Gastrocnemius medialis (tissue), 4 donors: ENCODE results near the gene PRCC. TPM values are rescaled to one million over a fixed set of nuclear protein-coding genes. Genes with fewer than 3 reads are reported as not detected.
A peak's percentile ranks its signal among the peaks of the same experiment; 100 is the strongest.

Experiments used
- ATAC-seq, 2 donors: fragments of 150-250 bp; one replicate each; pipeline ENCODE4 v1.9.1; 2016
- DNase-seq, 2 donors: peaks; one replicate each; pipeline ENCODE4 v3.0.0-alpha.2; 2019
- H3K27ac ChIP-seq, 4 donors: fragments of 200-600 bp; sonication (generic); 1 replicate in 1 of 4; 2 replicates in 3 of 4; pipeline ENCODE4 v1.5.1; 2016 to 2018; ENCODE audit warnings: mild to moderate bottlenecking in 2 of 4, moderate library complexity in 1 of 4
- H3K27me3 ChIP-seq, 3 donors: fragments of 200-600 bp; sonication (generic) in 2 of 3; 1 replicate in 1 of 3; 2 replicates in 2 of 3; pipeline versions ENCODE4 v1.5.1 to v1.6.0; 2016 to 2019; ENCODE audit warnings: mild to moderate bottlenecking in 1 of 3, moderate library complexity in 1 of 3
- H3K36me3 ChIP-seq, 2 donors: fragments of 200-600 bp; sonication (generic) in 1 of 2; one replicate each; pipeline ENCODE4 v1.5.1; 2017 to 2018
- H3K4me1 ChIP-seq, 2 donors: fragments of 200-600 bp; sonication (generic) in 1 of 2; one replicate each; pipeline ENCODE4 v1.5.1; 2016 to 2017; ENCODE audit warnings: mild to moderate bottlenecking in 2 of 2
- H3K4me3 ChIP-seq, 4 donors: fragments of 200-600 bp; sonication (generic) in 3 of 4; 1 replicate in 1 of 4; 2 replicates in 3 of 4; pipeline ENCODE4 v1.5.1; 2016 to 2019; ENCODE audit warnings: mild to moderate bottlenecking in 2 of 4
- H3K9me3 ChIP-seq, 3 donors: fragments of 200-600 bp; sonication (generic) in 2 of 3; 1 replicate in 1 of 3; 2 replicates in 2 of 3; pipeline ENCODE4 v1.5.1; 2016 to 2019
- POLR2A ChIP-seq, 2 donors: fragments of 450-650 bp; IDR thresholded peaks; one replicate each; pipeline ENCODE4 v1.6.1; 2017; ENCODE audit warnings: antibody characterized with exemption in 2 of 2, mild to moderate bottlenecking in 2 of 2, moderate library complexity in 2 of 2
- in situ Hi-C, 4 donors: fragments of 200-750 bp; cut with MboI; loops; one replicate each; pipeline versions ENCODE4 v1.15.0 to v1.8.0; 2017; ENCODE audit warnings: low sequenced_read_pairs in 4 of 4
- intact Hi-C: fragments of 100-400 bp; cut with DNase I; formaldehyde crosslinking; loops from one replicate; pipeline ENCODE4 v1.15.1; 2023; ENCODE audit warnings: low total_unique reads
- total RNA-seq, 4 donors: library from RNA; depleted of rRNA; stranded (reverse); fragments of >200 nt; gene quantifications; one replicate each; pipeline versions ENCODE4 v1.1.0 to v1.2.3, GENCODE V29; 2016
- TF ChIP-seq, protein P1 (sequence below), 5 experiments: fragments of 450-650 bp in 3 of 5; fragments of 200-600 bp in 2 of 5; sonication (generic) in 2 of 5; IDR thresholded peaks in 4 of 5; conservative IDR thresholded peaks in 1 of 5; 1 replicate in 4 of 5; 2 replicates in 1 of 5; pipeline ENCODE4 v1.5.1; 2016 to 2019; ENCODE audit warnings: antibody characterized with exemption in 5 of 5, mild to moderate bottlenecking in 3 of 5, moderate library complexity in 3 of 5

Gene PRCC
- total RNA-seq, 4 donors from 2014 or later: 42.8 to 62.3 (median 46.5) TPM

- intact Hi-C loops (loop anchor here (10.0 kb wide), 1 partner anchor 672 kb away; the partner anchor contains the start of genes LAMTOR2 and UBQLN4), in situ Hi-C loops (loop anchor here in 1 of 4 donors (5.0 to 25.0 kb wide), 2 partner anchors 39 to 664 kb away; partner anchors contain the start of genes LAMTOR2, RAB25 and UBQLN4)
- DNase-seq (no peak), ATAC-seq (no peak)
- TF ChIP-seq, protein P1, sequence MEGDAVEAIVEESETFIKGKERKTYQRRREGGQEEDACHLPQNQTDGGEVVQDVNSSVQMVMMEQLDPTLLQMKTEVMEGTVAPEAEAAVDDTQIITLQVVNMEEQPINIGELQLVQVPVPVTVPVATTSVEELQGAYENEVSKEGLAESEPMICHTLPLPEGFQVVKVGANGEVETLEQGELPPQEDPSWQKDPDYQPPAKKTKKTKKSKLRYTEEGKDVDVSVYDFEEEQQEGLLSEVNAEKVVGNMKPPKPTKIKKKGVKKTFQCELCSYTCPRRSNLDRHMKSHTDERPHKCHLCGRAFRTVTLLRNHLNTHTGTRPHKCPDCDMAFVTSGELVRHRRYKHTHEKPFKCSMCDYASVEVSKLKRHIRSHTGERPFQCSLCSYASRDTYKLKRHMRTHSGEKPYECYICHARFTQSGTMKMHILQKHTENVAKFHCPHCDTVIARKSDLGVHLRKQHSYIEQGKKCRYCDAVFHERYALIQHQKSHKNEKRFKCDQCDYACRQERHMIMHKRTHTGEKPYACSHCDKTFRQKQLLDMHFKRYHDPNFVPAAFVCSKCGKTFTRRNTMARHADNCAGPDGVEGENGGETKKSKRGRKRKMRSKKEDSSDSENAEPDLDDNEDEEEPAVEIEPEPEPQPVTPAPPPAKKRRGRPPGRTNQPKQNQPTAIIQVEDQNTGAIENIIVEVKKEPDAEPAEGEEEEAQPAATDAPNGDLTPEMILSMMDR (IDR thresholded peaks at IDR 0.05 in 4 of 5, conservative IDR thresholded peaks at IDR 0.05 in 1 of 5): peak in 2 of 5 experiments; percentile 10 to 38
- TF ChIP-seq POLR2A (IDR thresholded peaks at IDR 0.05): no peak
- Histone ChIP-seq H3K27ac (peak overlapping the region in 2 of 4 donors; percentile 66 to 94), H3K4me3 (peak overlapping the region; percentile 68 to 94 (median 84)), H3K36me3 (peaks cover 0 to 28% of the 10 kb centered on the region in 2 donors), H3K9me3 (no peaks in the 10 kb centered on the region), H3K27me3 (no peaks in the 10 kb centered on the region), H3K4me1 (peaks cover 35 to 37% of the 10 kb centered on the region in 2 donors)
Measured at GRCh38 chr1:156726549-156727226, 40.6 kb upstream of the PRCC start.

DNA sequence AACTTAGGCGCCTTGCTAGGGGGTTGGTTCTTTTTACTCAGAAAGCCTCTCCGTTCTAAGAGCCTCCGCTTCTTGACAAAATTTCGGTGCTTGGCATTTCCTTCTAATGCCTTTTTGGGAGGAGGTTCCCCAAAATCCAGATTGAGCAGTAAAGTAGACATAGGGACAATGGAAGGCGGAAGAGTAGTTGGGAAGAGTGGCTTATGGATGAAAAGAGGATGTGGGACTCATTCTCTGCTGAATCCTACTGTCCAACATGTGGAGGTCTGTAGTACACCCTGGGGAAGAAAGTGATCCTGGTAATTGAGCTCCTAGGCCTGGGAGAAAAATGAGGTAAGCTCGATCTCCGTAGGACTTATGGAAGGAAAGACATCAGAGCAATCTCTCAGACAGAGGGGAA lies 39.8 kb upstream of the PRCC start:
- peaks cover 35 to 37% of the 10 kb centered on the region in 2 donors for H3K4me1 ChIP-seq
- ATAC-seq: no peak
- no peak for DNase-seq
- no peak for TF ChIP-seq POLR2A (IDR thresholded peaks at IDR 0.05)
- TF ChIP-seq, protein P1 (IDR thresholded peaks at IDR 0.05 in 4 of 5, conservative IDR thresholded peaks at IDR 0.05 in 1 of 5): no peak
- no peaks in the 10 kb centered on the region for H3K27me3 ChIP-seq
- intact Hi-C loops: loop anchor here (10.0 kb wide), 1 partner anchor 673 kb away; the partner anchor contains the start of genes LAMTOR2 and UBQLN4
- peak overlapping the region; percentile 91 to 98 (median 94) for H3K27ac ChIP-seq
- H3K36me3 ChIP-seq: peaks cover 0 to 22% of the 10 kb centered on the region in 2 donors
- H3K4me3 ChIP-seq: peak overlapping the region; percentile 68 to 94 (median 84)
- H3K9me3 ChIP-seq: no peaks in the 10 kb centered on the region
- in situ Hi-C loops: loop anchor here in 1 of 4 donors (5.0 to 25.0 kb wide), 2 partner anchors 40 to 665 kb away; partner anchors contain the start of genes LAMTOR2, RAB25 and UBQLN4

DNA sequence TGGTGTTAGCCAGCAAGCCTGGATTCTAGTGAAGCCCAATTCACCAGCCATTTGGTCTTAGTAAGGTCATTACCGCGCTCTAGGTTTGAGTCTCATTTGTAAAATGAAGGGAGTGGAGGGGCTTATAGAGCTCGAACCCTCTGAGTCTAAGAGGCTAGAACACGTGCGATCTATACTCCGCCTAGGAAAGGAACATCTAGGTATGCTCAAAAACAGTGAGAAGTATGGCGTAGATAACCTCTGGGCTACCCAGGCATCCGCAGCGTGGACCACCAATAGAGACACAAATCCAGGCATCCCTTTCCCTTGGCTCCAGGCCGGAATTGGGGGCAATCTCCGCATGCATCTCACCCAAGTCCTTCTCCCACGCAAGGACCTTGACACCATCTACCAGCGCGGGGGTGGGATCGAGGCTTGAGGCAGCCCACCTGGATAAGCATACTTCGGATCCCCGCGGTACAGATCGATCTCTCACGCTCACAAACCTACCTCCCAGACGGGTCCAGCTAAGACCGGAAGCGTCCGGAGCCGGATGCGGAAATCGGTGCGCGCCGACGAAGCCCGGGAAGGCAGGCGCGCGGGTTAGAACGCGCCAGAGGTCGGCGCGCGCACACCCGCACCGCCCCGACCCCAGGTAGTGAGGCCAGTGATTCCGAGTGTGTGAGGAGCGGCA lies 39.3 kb upstream of the PRCC start, which contains the start of gene METTL25B:
Gene METTL25B (plus strand): TSS at position 544 of the 673 bp plus-strand sequence. CDS start 636 bp downstream, outside the sequence.
- ATAC-seq: peak; percentile 76 to 78
- intact Hi-C loops (loop anchor here (1.0 to 10.0 kb wide), 4 partner anchors 13 to 673 kb away; partner anchors contain the start of genes HDGF, LAMTOR2, MRPL24 and PRCC), in situ Hi-C loops (loop anchor here in 1 of 4 donors (5.0 to 25.0 kb wide), 2 partner anchors 41 to 666 kb away; partner anchors contain the start of genes LAMTOR2, RAB25 and UBQLN4)
- TF ChIP-seq, protein P1 (IDR thresholded peaks at IDR 0.05 in 4 of 5, conservative IDR thresholded peaks at IDR 0.05 in 1 of 5): no peak
- TF ChIP-seq POLR2A (IDR thresholded peaks at IDR 0.05): peak; percentile 27 to 56
- peak; percentile 67 to 76 for DNase-seq
- H3K4me1 ChIP-seq: peaks cover 35 to 37% of the 10 kb centered on the region in 2 donors
- peak within 1 kb of the TSS; percentile 68 to 94 (median 84) for H3K4me3 ChIP-seq
- peak within 1 kb of the TSS; percentile 91 to 98 (median 94) for H3K27ac ChIP-seq
- no peaks in the 10 kb centered on the region for H3K9me3 ChIP-seq
- H3K36me3 ChIP-seq: peaks cover 0 to 22% of the 10 kb centered on the region in 2 donors
- H3K27me3 ChIP-seq: no peaks in the 10 kb centered on the region
